Ishikawa (cell line): Measurements from ENCODE around the gene LRRC18.

Experiments used
- CEBPB ChIP-seq: IDR thresholded peaks from 2 replicates; pipeline ENCODE4 v1.6.1; 2012
- EGR1 ChIP-seq: IDR thresholded peaks from 2 replicates; pipeline ENCODE4 v1.6.1; 2012
- EP300 ChIP-seq: IDR thresholded peaks from 2 replicates; pipeline ENCODE4 v1.6.1; 2012; ENCODE audit warnings: borderline replicate concordance
- FOXM1 ChIP-seq: IDR thresholded peaks from 2 replicates; pipeline ENCODE4 v1.6.1; 2012; ENCODE audit warnings: low read depth, borderline replicate concordance
- NFIC ChIP-seq: IDR thresholded peaks from 2 replicates; pipeline ENCODE4 v1.6.1; 2012
- RAD21 ChIP-seq: IDR thresholded peaks from 2 replicates; pipeline ENCODE4 v1.6.1; 2012; ENCODE audit warnings: low read depth
- REST ChIP-seq: IDR thresholded peaks from 2 replicates; pipeline ENCODE4 v1.6.1; 2012; ENCODE audit warnings: low read depth, mild to moderate bottlenecking
- TAF1 ChIP-seq: IDR thresholded peaks from 2 replicates; pipeline ENCODE4 v1.6.1; 2012; ENCODE audit warnings: low read depth, mild to moderate bottlenecking
- TEAD4 ChIP-seq: IDR thresholded peaks from 2 replicates; pipeline ENCODE4 v1.6.1; 2012
- USF1 ChIP-seq: IDR thresholded peaks from 2 replicates; pipeline ENCODE4 v1.6.1; 2012
- YY1 ChIP-seq: IDR thresholded peaks from 2 replicates; pipeline ENCODE4 v1.6.1; 2012; ENCODE audit warnings: low read depth
- ZBTB7A ChIP-seq: IDR thresholded peaks from 2 replicates; pipeline ENCODE4 v1.6.1; 2012; ENCODE audit warnings: low read depth
- TF ChIP-seq, protein P1 (sequence below): IDR thresholded peaks from 2 replicates; pipeline ENCODE4 v1.6.1; 2012

- TF ChIP-seq TEAD4: no peak
- TF ChIP-seq, protein P1, sequence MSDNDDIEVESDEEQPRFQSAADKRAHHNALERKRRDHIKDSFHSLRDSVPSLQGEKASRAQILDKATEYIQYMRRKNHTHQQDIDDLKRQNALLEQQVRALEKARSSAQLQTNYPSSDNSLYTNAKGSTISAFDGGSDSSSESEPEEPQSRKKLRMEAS: no peak
- no peak for TF ChIP-seq EP300
- no peak for TF ChIP-seq RAD21
- no peak for TF ChIP-seq EGR1
- TF ChIP-seq CEBPB: no peak
- no peak for TF ChIP-seq TAF1
- no peak for TF ChIP-seq FOXM1
- no peak for TF ChIP-seq ZBTB7A
- no peak for TF ChIP-seq USF1
- TF ChIP-seq REST: no peak
- no peak for TF ChIP-seq YY1
- no peak for TF ChIP-seq NFIC
These were observed 8.5 kb downstream of the LRRC18 start for GRCh38 chr10:48931188-48931587.
